Measurements from ENCODE around the gene RASSF9.

Gene RASSF9

GRCh38 chr12:85834378-85834777, 1.8 kb downstream of the RASSF9 start:
- DNase-seq (ENCODE audit: low read depth): no peak
- TF ChIP-seq, protein P1, sequence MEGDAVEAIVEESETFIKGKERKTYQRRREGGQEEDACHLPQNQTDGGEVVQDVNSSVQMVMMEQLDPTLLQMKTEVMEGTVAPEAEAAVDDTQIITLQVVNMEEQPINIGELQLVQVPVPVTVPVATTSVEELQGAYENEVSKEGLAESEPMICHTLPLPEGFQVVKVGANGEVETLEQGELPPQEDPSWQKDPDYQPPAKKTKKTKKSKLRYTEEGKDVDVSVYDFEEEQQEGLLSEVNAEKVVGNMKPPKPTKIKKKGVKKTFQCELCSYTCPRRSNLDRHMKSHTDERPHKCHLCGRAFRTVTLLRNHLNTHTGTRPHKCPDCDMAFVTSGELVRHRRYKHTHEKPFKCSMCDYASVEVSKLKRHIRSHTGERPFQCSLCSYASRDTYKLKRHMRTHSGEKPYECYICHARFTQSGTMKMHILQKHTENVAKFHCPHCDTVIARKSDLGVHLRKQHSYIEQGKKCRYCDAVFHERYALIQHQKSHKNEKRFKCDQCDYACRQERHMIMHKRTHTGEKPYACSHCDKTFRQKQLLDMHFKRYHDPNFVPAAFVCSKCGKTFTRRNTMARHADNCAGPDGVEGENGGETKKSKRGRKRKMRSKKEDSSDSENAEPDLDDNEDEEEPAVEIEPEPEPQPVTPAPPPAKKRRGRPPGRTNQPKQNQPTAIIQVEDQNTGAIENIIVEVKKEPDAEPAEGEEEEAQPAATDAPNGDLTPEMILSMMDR (IDR thresholded peaks at IDR 0.05; ENCODE audit: low read depth, low read length, missing control alignments): no peak

GRCh38 chr12:85833579-85833978, 2.6 kb downstream of the RASSF9 start:
- no peak for DNase-seq (ENCODE audit: low read depth)
- H3K4me3 ChIP-seq (ENCODE audit: low read depth, low read length): no peak overlapping the region
- TF ChIP-seq, protein P1 (IDR thresholded peaks at IDR 0.05; ENCODE audit: low read depth, low read length, missing control alignments): no peak

More at GRCh38 chr12:85834378-85834777, 1.8 kb downstream of the RASSF9 start:
- no peak overlapping the region for H3K4me3 ChIP-seq (ENCODE audit: low read depth, low read length)

- TF ChIP-seq, protein P1 (IDR thresholded peaks at IDR 0.05; ENCODE audit: low read depth, low read length, missing control alignments): no peak
- H3K4me3 ChIP-seq (ENCODE audit: low read depth, low read length): no peak overlapping the region
- no peak for DNase-seq (ENCODE audit: low read depth)
Measured at GRCh38 chr12:85831327-85831990, 4.8 kb downstream of the RASSF9 start.

- no peak for DNase-seq (ENCODE audit: low read depth)
- H3K4me3 ChIP-seq (ENCODE audit: low read depth, low read length): no peak overlapping the region
- TF ChIP-seq, protein P1 (IDR thresholded peaks at IDR 0.05; ENCODE audit: low read depth, low read length, missing control alignments): no peak
Measured at GRCh38 chr12:85829391-85829790, 6.8 kb downstream of the RASSF9 start.

DNA sequence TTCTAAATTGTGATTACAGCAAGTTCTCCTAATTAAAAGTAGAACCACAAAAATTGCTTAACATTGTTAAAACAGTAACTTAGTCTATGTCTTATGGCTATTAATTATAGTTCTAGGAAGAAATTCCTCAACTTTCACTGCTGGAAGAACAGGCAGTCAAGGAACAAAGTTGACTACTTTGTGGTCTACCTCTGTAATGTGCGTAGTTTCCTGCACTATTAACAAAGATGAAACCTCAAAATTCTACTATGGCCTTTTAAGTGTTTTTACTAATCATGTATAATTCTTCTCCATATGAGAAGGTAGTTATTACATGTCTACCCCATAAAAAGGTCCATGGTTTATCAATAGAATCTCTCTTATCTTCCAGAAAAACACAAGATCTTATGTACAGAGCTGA, 7.6 kb downstream of the RASSF9 start:
- TF ChIP-seq, protein P1 (IDR thresholded peaks at IDR 0.05; ENCODE audit: low read depth, low read length, missing control alignments): no peak
- no peak for DNase-seq (ENCODE audit: low read depth)
- no peak overlapping the region for H3K4me3 ChIP-seq (ENCODE audit: low read depth, low read length)

GRCh38 chr12:85825746-85826145, 10.5 kb downstream of the RASSF9 start:
- no peak overlapping the region for H3K4me3 ChIP-seq (ENCODE audit: low read depth, low read length)
- no peak for DNase-seq (ENCODE audit: low read depth)
- TF ChIP-seq, protein P1 (IDR thresholded peaks at IDR 0.05; ENCODE audit: low read depth, low read length, missing control alignments): no peak

Measured in GM12864 (cell line).